Spleen (tissue), 7 donors: Measurements from ENCODE around the gene AXIN1.
"Not testable (repeated sequence)": the region's sequence is repeated elsewhere in the genome, so short reads cannot be mapped to it uniquely, and the experiment has no call there.

Source experiments
- POLR2A ChIP-seq, 3 donors: fragments of 450-650 bp; IDR thresholded peaks; one replicate each; pipeline ENCODE4 v1.5.1; 2017; ENCODE audit warnings: antibody characterized with exemption in 3 of 3, mild to moderate bottlenecking in 1 of 3
- TF ChIP-seq, protein P1 (sequence below), 11 experiments: fragments of 200-600 bp in 7 of 11; fragments of 450-650 bp in 4 of 11; sonication (generic) in 4 of 11; IDR thresholded peaks in 8 of 11; conservative IDR thresholded peaks in 3 of 11; 1 replicate in 7 of 11; 2 replicates in 4 of 11; pipeline versions ENCODE4 v1.4.0 to v1.8.0; 2016 to 2021; ENCODE audit warnings: antibody characterized with exemption in 11 of 11, inconsistent platforms in 4 of 11, mild to moderate bottlenecking in 1 of 11
- donor health status: DM: no; HTN: no; CAD: no; lungs with moderate emphysema.
- donor health status: DM: no; HTN: no; CAD: no.
- donor health status: DM: no; HTN: no; CAD: no.

DNA sequence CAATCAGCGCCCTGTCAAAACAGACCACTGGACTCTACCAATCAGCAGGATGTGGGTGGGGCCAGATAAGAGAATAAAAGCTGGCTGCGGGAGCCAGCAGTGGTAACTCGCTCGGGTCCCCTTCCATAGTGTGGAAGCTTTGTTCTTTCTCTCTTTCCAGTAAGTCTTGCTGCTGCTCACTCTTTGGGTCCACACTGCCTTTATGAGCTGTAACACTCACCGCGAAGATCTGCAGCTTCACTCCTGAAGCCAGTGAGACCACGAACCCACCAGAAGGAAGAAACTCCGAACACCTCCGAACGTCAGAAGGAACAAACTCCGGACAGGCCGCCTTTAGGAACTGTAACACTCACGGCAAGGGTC lies 10.6 kb downstream of the AXIN1 start:
- TF ChIP-seq, protein P1, sequence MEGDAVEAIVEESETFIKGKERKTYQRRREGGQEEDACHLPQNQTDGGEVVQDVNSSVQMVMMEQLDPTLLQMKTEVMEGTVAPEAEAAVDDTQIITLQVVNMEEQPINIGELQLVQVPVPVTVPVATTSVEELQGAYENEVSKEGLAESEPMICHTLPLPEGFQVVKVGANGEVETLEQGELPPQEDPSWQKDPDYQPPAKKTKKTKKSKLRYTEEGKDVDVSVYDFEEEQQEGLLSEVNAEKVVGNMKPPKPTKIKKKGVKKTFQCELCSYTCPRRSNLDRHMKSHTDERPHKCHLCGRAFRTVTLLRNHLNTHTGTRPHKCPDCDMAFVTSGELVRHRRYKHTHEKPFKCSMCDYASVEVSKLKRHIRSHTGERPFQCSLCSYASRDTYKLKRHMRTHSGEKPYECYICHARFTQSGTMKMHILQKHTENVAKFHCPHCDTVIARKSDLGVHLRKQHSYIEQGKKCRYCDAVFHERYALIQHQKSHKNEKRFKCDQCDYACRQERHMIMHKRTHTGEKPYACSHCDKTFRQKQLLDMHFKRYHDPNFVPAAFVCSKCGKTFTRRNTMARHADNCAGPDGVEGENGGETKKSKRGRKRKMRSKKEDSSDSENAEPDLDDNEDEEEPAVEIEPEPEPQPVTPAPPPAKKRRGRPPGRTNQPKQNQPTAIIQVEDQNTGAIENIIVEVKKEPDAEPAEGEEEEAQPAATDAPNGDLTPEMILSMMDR (IDR thresholded peaks at IDR 0.05 in 8 of 11, conservative IDR thresholded peaks at IDR 0.05 in 3 of 11) = not testable (repeated sequence)
- TF ChIP-seq POLR2A (IDR thresholded peaks at IDR 0.05) = not testable (repeated sequence)
